Fibroblast of the aortic adventitia (primary cell): ENCODE data around the gene UBAC2. TPM values are rescaled to one million over a fixed set of nuclear protein-coding genes. Genes with fewer than 3 reads are reported as not detected.
A peak's percentile ranks its signal among the peaks of the same experiment; 100 is the strongest.

ENCODE experiments used
- DNase-seq: peaks from one replicate; pipeline ENCODE4 v3.0.0-alpha.2; 2010; ENCODE audit warnings: low read depth
- H3K4me3 ChIP-seq: 2 replicates; pipeline ENCODE4 v1.5.1; 2011; ENCODE audit warnings: low read depth, mild to moderate bottlenecking, control low read depth, low read length, moderate library complexity
- total RNA-seq: library from RNA; depleted of rRNA; stranded (reverse); fragments of >200 nt; gene quantifications from 2 replicates; pipeline ENCODE4 v1.2.3, GENCODE V29; 2012; ENCODE audit warnings: low replicate concordance
- TF ChIP-seq, protein P1 (sequence below): IDR thresholded peaks from 2 replicates; pipeline ENCODE4 v1.5.1; 2011; ENCODE audit warnings: mild to moderate bottlenecking, low read length, control low read depth, inconsistent platforms; ENCODE audit not compliant: insufficient read depth

Gene UBAC2
- total RNA-seq, 1 donor, result 33.8 TPM

DNA sequence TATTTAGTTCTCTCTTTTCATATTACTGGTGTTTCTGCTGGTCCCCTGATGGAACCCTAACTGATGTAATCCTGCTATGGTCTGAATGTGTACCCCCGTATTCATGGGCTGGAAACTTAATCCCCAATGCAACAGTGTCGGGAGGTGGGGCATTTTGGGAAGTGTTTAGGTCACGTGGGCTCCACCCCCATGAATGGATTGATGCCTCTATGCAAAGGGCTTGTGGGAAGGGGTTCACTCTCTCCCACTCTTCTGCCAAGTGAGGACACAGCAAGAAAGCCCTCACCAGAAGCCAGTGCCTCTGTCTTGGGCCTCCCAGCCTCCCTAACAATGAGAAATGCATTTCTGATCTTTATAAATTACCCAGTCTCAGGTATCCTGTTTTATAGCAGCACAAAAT lies 21.2 kb upstream of the UBAC2 start:
- no peak overlapping the region for H3K4me3 ChIP-seq
- TF ChIP-seq, protein P1, sequence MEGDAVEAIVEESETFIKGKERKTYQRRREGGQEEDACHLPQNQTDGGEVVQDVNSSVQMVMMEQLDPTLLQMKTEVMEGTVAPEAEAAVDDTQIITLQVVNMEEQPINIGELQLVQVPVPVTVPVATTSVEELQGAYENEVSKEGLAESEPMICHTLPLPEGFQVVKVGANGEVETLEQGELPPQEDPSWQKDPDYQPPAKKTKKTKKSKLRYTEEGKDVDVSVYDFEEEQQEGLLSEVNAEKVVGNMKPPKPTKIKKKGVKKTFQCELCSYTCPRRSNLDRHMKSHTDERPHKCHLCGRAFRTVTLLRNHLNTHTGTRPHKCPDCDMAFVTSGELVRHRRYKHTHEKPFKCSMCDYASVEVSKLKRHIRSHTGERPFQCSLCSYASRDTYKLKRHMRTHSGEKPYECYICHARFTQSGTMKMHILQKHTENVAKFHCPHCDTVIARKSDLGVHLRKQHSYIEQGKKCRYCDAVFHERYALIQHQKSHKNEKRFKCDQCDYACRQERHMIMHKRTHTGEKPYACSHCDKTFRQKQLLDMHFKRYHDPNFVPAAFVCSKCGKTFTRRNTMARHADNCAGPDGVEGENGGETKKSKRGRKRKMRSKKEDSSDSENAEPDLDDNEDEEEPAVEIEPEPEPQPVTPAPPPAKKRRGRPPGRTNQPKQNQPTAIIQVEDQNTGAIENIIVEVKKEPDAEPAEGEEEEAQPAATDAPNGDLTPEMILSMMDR, result no peak
- no peak for DNase-seq

DNA sequence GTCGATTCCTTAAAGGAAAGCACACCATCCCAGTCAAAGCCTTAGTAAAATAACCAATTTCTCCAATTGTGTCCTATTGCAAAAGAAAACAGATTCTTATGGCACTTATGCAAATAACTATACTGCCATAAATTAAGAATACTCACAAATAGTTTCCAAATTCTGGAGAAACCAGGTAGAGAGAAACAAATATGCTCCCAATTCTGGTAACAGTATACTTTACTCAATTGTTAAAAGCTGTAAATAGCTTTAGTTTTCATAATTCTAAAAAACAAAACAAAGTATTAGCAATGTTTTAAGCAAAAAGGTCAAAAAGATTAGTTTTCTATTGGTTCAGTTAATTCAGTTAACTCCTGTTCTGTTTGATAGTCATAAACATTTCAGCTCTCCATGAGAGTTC lies 18.2 kb upstream of the UBAC2 start:
- TF ChIP-seq, protein P1, result no peak
- no peak overlapping the region for H3K4me3 ChIP-seq
- no peak for DNase-seq

DNA sequence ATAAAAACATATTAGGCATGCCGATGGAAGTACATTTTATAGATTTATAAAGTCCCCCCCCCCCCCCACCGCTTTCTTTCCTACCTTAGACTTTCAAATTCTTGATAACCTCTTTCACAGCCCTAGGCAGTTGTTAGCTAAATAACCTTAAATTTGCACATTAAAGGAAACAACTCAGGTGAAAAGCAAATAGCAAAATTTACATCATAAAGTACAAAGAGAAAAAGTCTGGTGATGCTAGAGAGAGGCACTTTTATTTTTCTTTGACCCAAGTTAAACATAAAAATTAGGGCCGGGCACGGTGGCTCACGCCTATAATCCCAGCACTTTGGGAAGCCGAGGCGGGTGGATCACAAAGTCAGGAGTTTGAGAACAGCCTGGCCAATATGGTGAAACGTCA lies 15.0 kb upstream of the UBAC2 start:
- TF ChIP-seq, protein P1, result no peak
- no peak overlapping the region for H3K4me3 ChIP-seq

DNA sequence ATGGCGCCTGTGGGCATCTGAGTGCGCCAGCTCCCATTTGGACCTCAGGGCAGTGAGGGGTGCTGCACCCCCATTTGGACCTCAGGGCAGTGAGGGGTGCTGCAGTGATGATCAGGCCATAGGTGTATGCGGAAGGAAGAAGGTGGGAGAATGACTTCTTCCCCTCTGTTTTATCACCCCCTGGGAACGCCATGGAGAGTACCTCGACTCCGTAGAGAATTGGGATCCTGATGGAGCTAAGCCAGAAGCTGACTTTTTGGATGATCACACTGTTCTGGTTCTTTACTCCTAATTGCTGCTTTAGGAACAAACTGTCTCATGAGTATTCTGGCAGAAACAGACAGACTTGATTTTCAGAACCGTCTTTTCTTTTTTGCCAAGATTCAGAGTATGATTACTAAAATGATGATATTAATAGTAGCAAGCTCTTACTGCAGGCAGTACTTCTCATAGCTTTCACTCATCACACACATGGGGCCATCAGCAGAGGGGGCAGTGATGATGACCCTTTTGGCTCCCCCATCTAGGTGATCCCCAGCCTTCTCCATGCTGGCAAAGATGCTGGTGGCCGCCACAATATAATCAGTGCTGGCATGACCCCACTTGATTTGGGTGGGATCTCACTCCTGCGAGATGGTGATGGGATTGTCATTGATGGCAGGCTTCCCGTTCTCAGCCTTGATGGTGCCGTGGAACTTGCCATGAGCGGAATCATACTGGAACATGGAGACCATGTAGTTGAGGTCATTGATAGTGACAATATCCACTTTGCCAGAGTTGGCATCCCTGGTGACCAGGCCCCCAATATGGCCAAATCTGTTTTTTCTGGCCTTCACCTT lies 10.3 kb upstream of the UBAC2 start:
- DNase-seq, result no peak
- TF ChIP-seq, protein P1, result no peak

More for the DNA sequence above, 15.0 kb upstream of the UBAC2 start:
- DNase-seq, result no peak

DNA sequence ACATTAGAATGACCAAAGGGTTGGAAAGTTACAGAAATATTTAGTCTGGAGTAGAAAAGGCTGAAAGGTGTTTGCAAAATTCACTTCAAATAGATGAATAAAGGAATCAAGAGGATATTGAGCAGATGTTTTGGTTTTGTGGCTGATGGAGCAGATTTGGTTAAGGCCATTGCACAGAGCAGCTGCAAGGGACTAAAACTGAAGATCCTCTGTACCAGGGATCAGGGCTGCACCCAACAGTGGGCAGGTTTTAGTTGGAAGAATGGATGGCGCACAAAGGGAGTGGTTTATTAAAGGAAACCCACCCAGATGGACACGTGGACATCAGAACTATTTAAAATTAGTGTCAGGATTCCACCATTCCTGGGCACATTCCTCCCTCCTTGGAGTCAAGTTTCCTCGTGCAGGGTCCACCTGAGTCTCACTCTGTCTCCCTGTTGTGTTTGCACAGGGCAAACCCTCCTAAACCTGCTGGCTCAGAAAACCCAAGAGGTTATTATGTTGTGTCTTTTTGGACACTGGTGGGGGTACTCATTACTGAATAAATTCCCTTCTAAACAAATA lies 9.2 kb upstream of the UBAC2 start:
- TF ChIP-seq, protein P1, result no peak
- no peak for DNase-seq
- H3K4me3 ChIP-seq, result no peak overlapping the region

More for the DNA sequence above, 10.3 kb upstream of the UBAC2 start:
- no peak overlapping the region for H3K4me3 ChIP-seq

DNA sequence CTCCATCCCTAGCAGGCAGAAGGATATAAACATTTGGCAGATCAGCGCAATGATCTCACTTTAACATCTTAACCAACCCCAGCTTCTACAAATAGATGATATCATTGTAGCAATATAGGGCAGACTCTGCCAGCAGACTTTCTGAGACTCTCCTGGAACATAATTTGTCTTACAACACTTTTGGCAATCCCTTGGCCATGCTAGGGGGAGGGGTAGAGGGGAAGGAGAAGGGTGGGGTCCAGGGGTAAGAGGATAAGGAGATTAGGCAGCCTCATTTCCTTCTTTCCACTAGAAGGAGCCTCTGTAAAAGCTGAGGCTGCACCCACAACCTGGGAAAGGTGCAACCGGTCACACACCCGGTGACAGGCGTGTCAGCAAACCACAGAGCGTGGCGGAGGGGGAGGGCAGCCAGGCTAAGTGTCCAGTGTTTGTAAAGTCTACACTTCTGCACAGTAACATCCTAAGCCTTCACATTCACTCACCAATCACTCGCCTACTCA lies 8.7 kb upstream of the UBAC2 start:
- peak; percentile 66 for DNase-seq
- TF ChIP-seq, protein P1, result no peak
- H3K4me3 ChIP-seq, result no peak overlapping the region
